Activated CD4-positive, alpha-beta T cell treated with anti-CD3 and anti-CD28 coated beads for 48 hours (primary cell): ENCODE results near the gene HECTD4.
"Not testable (repeated sequence)": the region's sequence is repeated elsewhere in the genome, so short reads cannot be mapped to it uniquely, and the experiment has no call there.

Source experiments
- DNase-seq: peaks from one replicate; pipeline ENCODE4 v3.0.0-alpha.2; 2020

Gene HECTD4

DNA sequence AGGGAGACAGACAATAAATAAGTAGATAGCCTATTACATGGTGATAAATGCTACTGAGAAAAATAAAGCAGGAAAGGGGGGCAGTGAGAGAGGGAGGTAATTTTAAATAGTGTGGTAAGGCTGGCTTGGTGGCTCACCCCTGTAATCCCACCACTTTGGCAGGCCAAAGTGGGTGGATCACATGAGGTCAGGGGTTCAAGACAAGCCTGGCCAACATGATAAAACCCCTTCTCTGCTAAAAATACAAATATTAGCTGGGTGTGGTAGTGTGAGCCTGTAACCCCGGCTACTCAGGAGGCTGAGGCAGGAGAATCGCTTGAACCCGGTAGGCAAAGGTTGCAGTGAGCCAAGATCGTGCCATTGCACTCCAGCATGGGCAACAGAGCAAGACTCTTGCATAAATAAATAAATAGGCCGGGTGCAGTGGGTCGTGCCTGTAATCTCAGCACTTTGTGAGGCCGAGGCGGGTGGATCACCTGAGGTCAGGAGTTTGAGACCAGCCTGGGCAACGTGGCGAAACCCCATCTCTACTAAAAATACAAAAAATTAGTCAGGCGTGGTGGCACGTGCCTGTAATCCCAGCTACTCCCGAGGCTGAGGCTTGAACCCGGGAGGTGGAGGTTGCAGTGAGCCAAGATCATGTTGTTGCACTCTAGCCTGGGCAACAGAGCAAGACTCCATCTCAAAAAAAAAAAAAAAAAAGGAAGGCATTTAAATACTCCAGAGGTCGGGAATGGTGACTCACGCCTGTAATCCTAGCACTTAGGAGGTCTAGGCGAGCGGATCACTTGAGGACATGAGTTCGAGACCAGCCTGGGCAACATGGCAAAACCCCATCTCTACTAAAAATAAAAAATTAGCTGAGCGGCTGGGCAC lies 271.2 kb downstream of the HECTD4 start:
- DNase-seq, result not testable (repeated sequence)
